Heart left ventricle (tissue), 16 donors: ENCODE results near the gene EGLN3. TPM values are rescaled to one million over a fixed set of nuclear protein-coding genes. Genes with fewer than 3 reads are reported as not detected.

Source experiments
- ATAC-seq, 4 donors: fragments of 200-7000 bp; cut with Tn5 transposase; one replicate each; pipeline ENCODE4 v1.9.1; 2020 to 2022; ENCODE audit warnings: moderate library complexity in 4 of 4, mild to moderate bottlenecking in 3 of 4, moderate number of reproducible peaks in 1 of 4
- DNase-seq, 5 donors: peaks; one replicate each; pipeline ENCODE4 v3.0.0-alpha.2; 2020
- H3K27ac ChIP-seq, 12 donors: fragments of 200-600 bp; sonication (generic) in 4 of 12; one replicate each; pipeline versions ENCODE4 v1.5.0 to v1.8.0; 2016 to 2022; ENCODE audit warnings: mild to moderate bottlenecking in 2 of 12
- H3K27me3 ChIP-seq, 9 donors: fragments of 200-600 bp; sonication (generic) in 2 of 9; one replicate each; pipeline versions ENCODE4 v1.5.1 to v1.8.0; 2016 to 2022; ENCODE audit warnings: mild to moderate bottlenecking in 3 of 9
- H3K36me3 ChIP-seq, 9 donors: fragments of 200-600 bp; sonication (generic) in 2 of 9; one replicate each; pipeline versions ENCODE4 v1.5.0 to v1.8.0; 2018 to 2022; ENCODE audit warnings: mild to moderate bottlenecking in 2 of 9
- H3K4me1 ChIP-seq, 12 donors: fragments of 200-600 bp; sonication (generic) in 4 of 12; one replicate each; pipeline versions ENCODE4 v1.5.0 to v1.8.0; 2016 to 2022; ENCODE audit warnings: mild to moderate bottlenecking in 3 of 12
- H3K4me3 ChIP-seq, 12 donors: fragments of 200-600 bp; sonication (generic) in 4 of 12; one replicate each; pipeline versions ENCODE4 v1.5.0 to v1.8.0; 2017 to 2022; ENCODE audit warnings: mild to moderate bottlenecking in 9 of 12, moderate library complexity in 4 of 12
- H3K9me3 ChIP-seq, 12 donors: fragments of 200-600 bp; sonication (generic) in 4 of 12; one replicate each; pipeline versions ENCODE4 v1.5.0 to v1.8.0; 2016 to 2022; ENCODE audit warnings: mild to moderate bottlenecking in 1 of 12
- CTCF ChIP-seq, 12 donors: fragments of 200-600 bp; sonication (generic) in 4 of 12; IDR thresholded peaks; one replicate each; pipeline versions ENCODE4 v1.5.0 to v1.8.0; 2018 to 2022; ENCODE audit warnings: antibody characterized with exemption in 12 of 12, mild to moderate bottlenecking in 5 of 12
- POLR2A ChIP-seq, 2 donors: fragments of 450-650 bp; IDR thresholded peaks; one replicate each; pipeline ENCODE4 v1.6.1; 2017; ENCODE audit warnings: antibody characterized with exemption in 2 of 2, mild to moderate bottlenecking in 2 of 2, moderate library complexity in 2 of 2
- WGBS, 4 donors: extraction: QIAGEN DNeasy Blood & Tissue Kit in 2 of 4; methylation state at CpG; one replicate each; pipeline versions ENCODE4 v1.1.5 to v1.1.7; 2013 to 2018; 5-methylcytosine and 5-hydroxymethylcytosine counted together
- intact Hi-C, 10 donors: fragments of 100-400 bp; cut with DNase I; formaldehyde crosslinking; loops; one replicate each; pipeline versions ENCODE4 v1.11.1 to v1.14.2; 2022
- long read RNA-seq, 3 donors: library from polyadenylated mRNA; unstranded; transcript quantifications; one replicate each; pipeline ENCODE4 v2.0.0, GENCODE V29; 2020 to 2021
- polyA plus RNA-seq, 2 donors: library from polyadenylated mRNA; stranded (reverse); fragments of 200-250 nt; gene quantifications; one replicate each; pipeline ENCODE4 v1.2.3, GENCODE V29; 2013
- total RNA-seq, 9 donors: library from RNA; depleted of rRNA in 2 of 9; stranded (reverse); fragments of >200 nt in 2 of 9; fragmentation: NEBNext Ultra II Directional in 3 of 9; extraction: Animal tissue kit (Norgen Biotek cat#: 25700) in 3 of 9; gene quantifications; one replicate each; pipeline versions ENCODE4 v1.1.0 to v1.2.4, GENCODE V29; 2016 to 2023
- donor health status: ischemic (EF 13 %, LVEDD 7.1; RV severe dilation, severe dysfunction).
- donor health status: healthy with polysubstance abuse.
- donor health status: DM: no; HTN: yes; CAD: no.
- donor health status: DM: no; HTN: no; CAD: no.
- donor health status: ischemic (EF 25% LVEDD 6.9; RV normal size, moderate dysfunction).
- donor health status: ischemic (EF 25% LVEDD 5.7; RV mildly dilated, moderate dysfunction).
- donor health status: healthy.
- donor health status: DM: yes; HTN: yes; CAD: no.
- donor health status: ischemic (EF 35%, LVEDD 5.7; RV mildly dilated, moderate dysfunction).
- donor health status: nonischemic (EF 11% LVEDD 7.7; RV severe dilation, severe dysfunction).
- donor health status: DM: yes; HTN: yes; CAD: no.
- donor health status: PGD.
- donor health status: ischemic (EF 29% LVEDD 5.4; RV normal size, mild dysfunction).
- donor health status: nonischemic (EF 23%, LVEDD 6.1; RV moderate dilation, normal function).

EGLN3 gene
- total RNA-seq (100 to 1,000 TPM in 6 of 9 donors, 10 to 100 TPM in 3; 46.5 to 221 (median 138) TPM), polyA plus RNA-seq (100 to 1,000 TPM in 1 of 2 donors, 10 to 100 TPM in 1; 69.8 to 308 TPM)
- long read RNA-seq, donor 1, transcript EGLN3-209 (5 exons, 1,004 nt), result minor isoform, 6 of 284 reads
- long read RNA-seq, donor 1, transcript EGLN3-201 (5 exons, 2,709 nt), result major isoform, 253 of 284 reads
- long read RNA-seq, donor 1, transcript EGLN3-205 (1 exons, 2,849 nt), result minor isoform, 6 of 284 reads
- long read RNA-seq, donor 1, partial matches to known transcripts, result 8 of 284 reads
- long read RNA-seq, donor 1, other reads (novel, unspliced or antisense), result 9 of 284 reads
- long read RNA-seq, donor 2, transcript EGLN3-205 (1 exons, 2,849 nt), result minor isoform, 13 of 408 reads
- long read RNA-seq, donor 2, transcript EGLN3-209 (5 exons, 1,004 nt), result minor isoform, 6 of 408 reads
- long read RNA-seq, donor 2, transcript EGLN3-201 (5 exons, 2,709 nt), result major isoform, 357 of 408 reads
- long read RNA-seq, donor 2, partial matches to known transcripts, result 21 of 408 reads
- long read RNA-seq, donor 2, other reads (novel, unspliced or antisense), result 10 of 408 reads
- long read RNA-seq, donor 3, transcript EGLN3-201 (5 exons, 2,709 nt), result major isoform, 347 of 379 reads
- long read RNA-seq, donor 3, transcript EGLN3-209 (5 exons, 1,004 nt), result minor isoform, 12 of 379 reads
- long read RNA-seq, donor 3, partial matches to known transcripts, result 11 of 379 reads
- long read RNA-seq, donor 3, other reads (novel, unspliced or antisense), result 5 of 379 reads

DNA sequence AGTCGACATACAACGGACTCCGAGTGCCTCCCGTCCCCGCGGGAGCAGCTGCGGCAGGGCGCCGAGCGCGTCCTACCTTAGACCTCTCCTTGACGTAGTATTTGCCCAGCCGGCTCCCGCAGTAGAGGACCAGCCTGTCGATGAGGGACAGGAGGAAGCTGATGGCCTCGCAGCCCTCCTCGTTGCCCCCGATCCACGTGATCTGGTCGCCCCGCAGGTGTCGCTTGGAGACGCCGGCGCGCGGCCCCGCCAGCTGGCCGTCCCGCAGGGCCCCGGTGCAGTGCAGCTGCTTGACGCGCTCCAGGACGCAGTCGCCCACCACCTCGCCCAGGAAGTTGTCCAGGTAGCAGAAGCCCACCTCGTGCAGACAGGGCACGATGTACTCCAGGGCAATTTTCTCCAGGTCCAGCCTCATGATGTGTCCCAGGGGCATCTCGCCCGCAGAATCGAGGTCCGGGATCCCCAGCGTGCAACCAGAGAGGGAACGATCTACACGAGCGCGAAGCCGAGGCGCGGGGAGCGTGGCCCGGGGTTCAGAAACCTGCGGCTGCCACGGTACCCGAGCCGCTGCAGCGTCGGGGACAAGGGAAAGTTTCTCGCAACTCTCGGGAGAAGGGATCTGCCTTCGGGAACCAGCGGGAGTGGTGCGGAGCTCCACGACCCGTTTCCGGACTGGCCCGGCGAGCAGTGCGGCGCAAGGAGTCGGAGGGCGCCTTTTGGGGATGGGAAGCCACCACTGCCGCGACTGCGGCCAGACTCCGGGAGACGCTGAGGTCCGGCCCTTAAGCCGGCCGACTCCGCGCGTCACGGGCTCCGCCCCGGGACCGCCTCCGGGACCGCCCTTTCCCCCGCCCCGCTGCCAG is at the start of gene EGLN3:
Gene EGLN3 (minus strand): TSS at position 755 of the 863 bp plus-strand sequence. CDS start 322 bp downstream, at position 433.
- H3K27me3 ChIP-seq, result peaks cover 0 to 23% (median 0%) of the 10 kb centered on the region in 9 donors
- H3K36me3 ChIP-seq, result no peaks in the 10 kb centered on the region
- H3K27ac ChIP-seq, result peak within 1 kb of the TSS; percentile 13 to 91 (median 80)
- peak; percentile 99 to 100 for TF ChIP-seq POLR2A (IDR thresholded peaks at IDR 0.05)
- TF ChIP-seq CTCF (IDR thresholded peaks at IDR 0.05), result no peak
- WGBS, 4 donors, result 0 to 2% (median 1%) methylated on average over 13 to 91 of the region's 91 CpGs
- peak within 1 kb of the TSS; percentile 49 to 87 (median 70) for H3K4me3 ChIP-seq
- ATAC-seq, result peak; percentile 97 to 99 (median 98)
- DNase-seq, result peak; percentile 92 to 94 (median 93)
- H3K4me1 ChIP-seq, result peaks cover 0 to 49% (median 16%) of the 10 kb centered on the region in 12 donors
- H3K9me3 ChIP-seq, result no peaks in the 10 kb centered on the region
- intact Hi-C loops, result loop anchor here in 8 of 10 donors (1.0 to 10.0 kb wide), 13 partner anchors 82 to 282 kb away; no protein-coding TSS in a partner anchor

DNA sequence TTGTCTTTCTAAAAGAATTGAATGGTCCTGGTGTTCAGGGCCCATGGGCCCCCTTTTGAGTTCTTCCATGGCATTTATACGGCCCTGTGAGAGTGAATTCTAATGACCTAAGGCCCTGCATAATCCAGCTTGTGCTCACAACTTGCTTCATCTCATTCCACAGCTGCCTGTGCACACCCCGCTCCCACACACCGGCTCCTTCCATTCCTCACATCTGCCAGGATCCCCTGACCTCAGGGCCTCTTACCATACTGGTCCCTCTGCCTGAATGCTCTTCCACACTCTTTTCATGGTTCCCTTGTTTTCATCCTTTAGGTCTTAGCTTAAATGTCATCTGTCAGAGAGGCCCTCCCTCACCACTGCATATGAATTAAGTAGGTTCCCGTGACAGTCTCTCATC is 49.5 kb upstream of the EGLN3 start:
- Histone ChIP-seq H3K36me3 (no peaks in the 10 kb centered on the region), H3K9me3 (no peaks in the 10 kb centered on the region), H3K4me1 (peaks cover 0 to 13% (median 0%) of the 10 kb centered on the region in 12 donors), H3K27ac (no peak overlapping the region), H3K27me3 (no peaks in the 10 kb centered on the region), H3K4me3 (no peak overlapping the region)
- 79 to 93% (median 91%) methylated on average over 4 of the region's 4 CpGs for WGBS, 4 donors
- ATAC-seq, result peak in 3 of 4 donors; percentile 26 to 53 (median 50)
- DNase-seq, result no peak
- TF ChIP-seq CTCF (IDR thresholded peaks at IDR 0.05), result no peak
- TF ChIP-seq POLR2A (IDR thresholded peaks at IDR 0.05), result no peak
- intact Hi-C loops, result no loop called here

DNA sequence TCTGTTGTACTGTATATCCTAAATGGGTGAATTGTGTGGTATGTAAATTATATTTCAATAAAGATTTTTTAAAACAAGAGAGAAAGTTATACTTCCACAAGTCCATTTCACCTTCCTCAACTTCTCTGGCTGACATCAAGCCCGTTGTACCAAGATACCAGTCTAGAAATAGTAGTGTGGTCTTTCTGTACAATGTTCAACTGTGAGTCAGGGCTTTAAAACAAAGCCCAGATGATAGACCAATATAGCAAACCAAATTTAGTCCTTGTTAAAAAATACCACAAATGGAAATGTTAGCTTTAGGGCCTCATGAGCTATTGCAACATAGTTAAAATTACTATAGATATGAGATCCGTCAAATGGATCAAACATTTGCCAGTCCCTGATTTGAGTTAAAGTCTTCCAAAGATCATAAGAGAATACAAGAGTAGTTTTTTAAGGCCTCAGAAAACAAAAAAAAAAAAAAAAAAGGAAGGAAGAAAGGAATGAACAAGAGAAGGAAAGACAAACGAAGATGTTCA is 49.0 kb upstream of the EGLN3 start:
- Histone ChIP-seq H3K4me1 (peaks cover 0 to 13% (median 0%) of the 10 kb centered on the region in 12 donors), H3K27me3 (no peaks in the 10 kb centered on the region), H3K36me3 (no peaks in the 10 kb centered on the region), H3K27ac (no peak overlapping the region), H3K4me3 (no peak overlapping the region), H3K9me3 (no peaks in the 10 kb centered on the region)
- intact Hi-C loops, result no loop called here
- no peak for TF ChIP-seq CTCF (IDR thresholded peaks at IDR 0.05)
- no peak for TF ChIP-seq POLR2A (IDR thresholded peaks at IDR 0.05)
- WGBS, 4 donors, result 75 to 85% (median 78%) methylated on average over 3 of the region's 3 CpGs
- DNase-seq, result no peak
- ATAC-seq, result peak in 2 of 4 donors; percentile 35 to 65
